ENCODE data around the gene SLITRK4.

Gene SLITRK4, protein sequence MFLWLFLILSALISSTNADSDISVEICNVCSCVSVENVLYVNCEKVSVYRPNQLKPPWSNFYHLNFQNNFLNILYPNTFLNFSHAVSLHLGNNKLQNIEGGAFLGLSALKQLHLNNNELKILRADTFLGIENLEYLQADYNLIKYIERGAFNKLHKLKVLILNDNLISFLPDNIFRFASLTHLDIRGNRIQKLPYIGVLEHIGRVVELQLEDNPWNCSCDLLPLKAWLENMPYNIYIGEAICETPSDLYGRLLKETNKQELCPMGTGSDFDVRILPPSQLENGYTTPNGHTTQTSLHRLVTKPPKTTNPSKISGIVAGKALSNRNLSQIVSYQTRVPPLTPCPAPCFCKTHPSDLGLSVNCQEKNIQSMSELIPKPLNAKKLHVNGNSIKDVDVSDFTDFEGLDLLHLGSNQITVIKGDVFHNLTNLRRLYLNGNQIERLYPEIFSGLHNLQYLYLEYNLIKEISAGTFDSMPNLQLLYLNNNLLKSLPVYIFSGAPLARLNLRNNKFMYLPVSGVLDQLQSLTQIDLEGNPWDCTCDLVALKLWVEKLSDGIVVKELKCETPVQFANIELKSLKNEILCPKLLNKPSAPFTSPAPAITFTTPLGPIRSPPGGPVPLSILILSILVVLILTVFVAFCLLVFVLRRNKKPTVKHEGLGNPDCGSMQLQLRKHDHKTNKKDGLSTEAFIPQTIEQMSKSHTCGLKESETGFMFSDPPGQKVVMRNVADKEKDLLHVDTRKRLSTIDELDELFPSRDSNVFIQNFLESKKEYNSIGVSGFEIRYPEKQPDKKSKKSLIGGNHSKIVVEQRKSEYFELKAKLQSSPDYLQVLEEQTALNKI

DNA sequence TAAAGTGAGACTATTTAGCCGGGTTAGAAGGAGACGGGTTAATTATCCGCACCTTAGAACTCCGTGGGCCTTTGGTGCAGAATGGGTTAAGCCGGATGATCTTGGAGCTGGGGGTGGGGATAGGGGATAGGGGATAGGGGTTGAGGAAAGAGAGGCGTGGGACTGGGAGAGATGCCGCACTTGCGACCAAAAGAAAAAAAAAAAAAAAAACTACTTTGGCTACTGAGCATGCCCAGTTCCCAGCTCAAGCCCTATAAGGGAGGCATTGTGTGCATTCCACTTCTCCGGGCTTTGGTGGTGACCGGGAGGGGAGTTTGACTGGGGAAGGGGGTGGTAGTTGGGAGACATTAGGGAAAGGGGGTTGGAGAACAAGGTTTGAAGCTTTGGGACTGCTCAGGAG lies at the start of gene SLITRK4:
Gene SLITRK4 (minus strand): TSS at position 187 of the 400 bp plus-strand sequence. CDS start 4,993 bp downstream, outside the sequence.
- no peak for DNase-seq (ENCODE audit: low read depth)

DNA sequence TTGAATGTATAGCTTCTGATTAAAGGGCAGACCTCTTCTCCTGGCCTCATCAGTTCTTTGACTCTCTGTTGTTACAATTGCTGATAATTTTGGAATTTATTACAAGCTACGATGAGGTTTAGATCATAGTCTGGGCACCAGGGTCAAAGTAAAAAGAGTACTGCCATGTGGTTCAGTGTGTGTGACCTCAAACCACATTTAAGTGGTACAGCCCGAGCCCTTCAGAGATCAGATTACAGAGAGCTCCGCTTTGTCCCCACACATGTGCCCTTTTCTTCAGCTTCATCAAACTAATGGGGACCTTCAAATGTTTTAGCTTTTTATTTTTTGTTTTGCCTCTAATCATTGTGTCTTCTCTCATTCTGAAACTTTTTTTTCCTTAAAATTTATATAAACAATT lies 47.6 kb upstream of the SLITRK4 start:
- no peak for DNase-seq (ENCODE audit: low read depth)

DNA sequence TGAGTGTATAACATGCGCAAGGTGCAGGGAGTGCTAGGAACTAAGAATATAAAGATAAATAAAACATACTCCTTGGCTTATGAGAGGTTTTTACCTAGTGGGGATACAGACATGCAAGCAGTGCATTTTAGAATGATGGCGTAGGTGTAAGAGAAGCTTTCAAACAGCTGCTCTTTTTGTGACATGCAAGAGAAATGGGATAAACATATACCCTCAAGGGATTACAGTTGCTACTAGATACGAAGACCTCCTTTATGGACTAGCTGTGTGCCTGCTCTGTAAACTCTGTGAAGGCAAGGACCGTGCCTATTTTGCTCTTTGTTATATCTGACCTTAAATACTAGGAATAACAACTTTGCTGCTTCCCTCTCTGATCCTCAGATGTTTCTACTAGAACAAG lies 39.0 kb upstream of the SLITRK4 start:
- no peak for DNase-seq (ENCODE audit: low read depth)

DNA sequence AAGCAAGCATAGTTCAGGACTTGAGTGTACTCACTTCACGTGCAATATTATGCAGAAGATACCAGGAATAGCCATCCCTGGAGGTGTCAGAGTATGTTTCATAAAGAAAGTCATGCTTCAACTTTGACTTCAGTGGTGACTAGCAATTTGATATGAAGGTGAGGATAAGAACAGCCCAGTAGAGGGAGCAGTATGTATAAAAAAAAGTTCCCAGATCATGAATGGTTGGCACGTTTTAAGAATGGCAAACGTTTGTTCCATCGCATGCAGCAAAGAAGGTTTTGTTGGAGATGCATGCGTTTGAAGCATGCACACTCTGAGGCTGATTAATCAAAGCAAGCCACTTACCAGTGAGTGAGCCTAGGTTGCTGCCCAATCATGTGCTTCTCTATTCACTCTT lies 33.5 kb upstream of the SLITRK4 start:
- DNase-seq (ENCODE audit: low read depth): no peak

DNA sequence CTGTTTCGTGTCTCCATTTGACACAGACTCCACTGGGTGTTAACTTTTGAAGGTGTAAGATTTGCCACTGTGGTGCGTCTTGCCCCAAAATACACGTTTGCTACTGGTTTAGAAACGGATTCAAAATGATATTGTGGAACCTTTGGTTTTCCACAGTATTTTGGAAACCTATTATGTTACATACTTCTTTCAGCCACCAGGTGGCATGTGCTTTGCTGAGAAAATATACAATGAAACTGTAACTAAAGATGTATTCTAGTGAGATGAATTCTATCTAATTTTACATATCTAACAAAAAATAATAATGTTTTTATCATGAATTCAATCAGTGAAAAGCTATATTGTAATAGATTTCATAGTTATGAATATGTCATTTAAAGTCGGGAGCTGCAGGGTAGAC lies 28.4 kb upstream of the SLITRK4 start:
- DNase-seq (ENCODE audit: low read depth): peak; percentile 0

DNA sequence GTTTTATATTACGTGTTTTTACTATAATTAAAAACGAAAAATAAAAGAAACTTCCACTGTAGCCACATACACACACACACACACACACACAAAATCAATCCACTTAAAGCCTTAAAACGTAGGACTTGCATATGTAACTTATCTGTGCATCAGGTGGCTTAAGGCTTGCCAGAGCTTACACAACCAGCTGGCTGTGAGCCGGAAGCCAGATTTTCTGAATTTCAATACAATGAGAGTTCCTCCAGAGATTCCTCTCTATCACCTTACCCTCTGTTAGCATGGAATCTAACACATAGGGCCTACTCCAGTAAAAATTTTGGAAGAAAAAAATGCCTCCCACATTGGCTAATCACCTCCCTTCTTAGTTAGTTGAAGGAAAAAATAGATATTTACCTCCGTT lies 27.9 kb upstream of the SLITRK4 start:
- no peak for DNase-seq (ENCODE audit: low read depth)

DNA sequence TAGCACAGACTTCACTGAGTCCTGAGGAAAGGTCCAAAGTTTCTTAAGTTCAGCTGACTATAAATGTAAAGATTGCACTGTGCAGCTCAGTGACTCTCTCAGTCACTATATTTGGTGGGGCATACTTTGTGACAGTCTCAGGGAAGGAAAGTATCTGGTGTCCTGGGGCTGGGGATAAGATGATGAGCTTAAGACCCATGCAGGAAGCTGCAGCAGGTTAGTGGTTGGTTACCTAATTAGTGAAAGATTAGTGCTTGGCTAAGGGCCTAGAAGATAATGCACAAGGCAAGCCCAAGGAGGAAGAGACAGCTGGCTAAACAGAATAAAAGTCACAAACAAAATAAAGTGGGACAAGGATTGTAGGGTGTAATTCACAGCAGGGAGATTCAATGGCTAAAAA lies 25.4 kb upstream of the SLITRK4 start:
- DNase-seq (ENCODE audit: low read depth): no peak

DNA sequence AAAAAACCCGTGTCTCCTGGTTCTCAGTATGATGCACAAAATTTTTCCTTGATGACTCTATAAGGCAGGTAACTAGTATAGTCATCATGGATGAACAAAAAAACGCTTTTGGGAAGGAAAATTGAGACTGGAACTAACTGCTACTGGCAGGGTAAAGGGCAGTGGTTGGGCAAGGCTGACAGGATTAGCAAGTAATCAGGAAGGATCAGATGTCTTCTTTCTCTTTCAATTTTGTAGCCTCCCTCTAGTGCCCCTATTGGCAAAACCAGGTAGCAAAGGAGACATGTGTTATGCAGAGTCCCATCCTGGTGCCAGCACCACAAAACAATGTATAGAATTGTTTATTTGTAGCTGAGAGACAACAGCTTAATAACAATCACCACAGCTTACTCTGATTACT lies 12.8 kb upstream of the SLITRK4 start:
- no peak for DNase-seq (ENCODE audit: low read depth)

DNA sequence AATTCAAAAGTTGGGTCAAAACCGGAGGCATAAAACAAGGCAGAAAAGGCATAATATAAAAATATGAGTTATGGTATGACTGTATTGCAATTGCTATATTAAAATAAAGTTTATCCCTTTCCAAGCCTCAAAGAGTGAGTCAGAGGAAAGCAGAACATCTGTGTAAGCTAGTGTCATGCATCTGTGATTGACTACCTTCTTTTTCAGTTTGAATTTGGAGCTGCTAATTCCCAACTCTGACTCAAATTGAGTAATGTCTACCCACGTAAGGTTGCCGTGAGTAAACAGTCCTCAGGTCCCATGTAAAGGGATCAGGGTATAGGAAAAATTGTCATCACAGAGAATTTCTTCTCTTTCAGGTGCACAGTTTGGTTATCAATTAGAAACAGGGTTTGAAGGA lies 6.5 kb upstream of the SLITRK4 start:
- no peak for DNase-seq (ENCODE audit: low read depth)

DNA sequence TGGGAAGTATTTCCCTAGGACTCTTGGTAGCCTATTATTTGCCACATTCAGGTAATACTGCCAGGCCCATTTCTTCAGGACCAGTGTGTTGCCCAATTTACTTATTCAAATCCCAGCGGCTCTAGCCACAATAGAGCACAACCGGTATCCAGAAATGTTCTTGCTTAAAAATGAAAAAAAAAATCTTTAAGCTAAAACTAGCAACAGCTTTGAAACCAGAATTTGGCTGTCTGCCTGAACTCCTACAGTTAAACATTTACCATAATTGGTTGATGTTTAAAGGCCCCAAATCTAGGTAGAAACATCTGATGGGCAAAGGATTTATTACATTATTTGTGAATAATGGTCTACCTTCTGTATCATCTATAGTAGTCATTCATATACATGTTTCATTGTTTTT lies 930 bp upstream of the SLITRK4 start:
- no peak for DNase-seq (ENCODE audit: low read depth)

DNA sequence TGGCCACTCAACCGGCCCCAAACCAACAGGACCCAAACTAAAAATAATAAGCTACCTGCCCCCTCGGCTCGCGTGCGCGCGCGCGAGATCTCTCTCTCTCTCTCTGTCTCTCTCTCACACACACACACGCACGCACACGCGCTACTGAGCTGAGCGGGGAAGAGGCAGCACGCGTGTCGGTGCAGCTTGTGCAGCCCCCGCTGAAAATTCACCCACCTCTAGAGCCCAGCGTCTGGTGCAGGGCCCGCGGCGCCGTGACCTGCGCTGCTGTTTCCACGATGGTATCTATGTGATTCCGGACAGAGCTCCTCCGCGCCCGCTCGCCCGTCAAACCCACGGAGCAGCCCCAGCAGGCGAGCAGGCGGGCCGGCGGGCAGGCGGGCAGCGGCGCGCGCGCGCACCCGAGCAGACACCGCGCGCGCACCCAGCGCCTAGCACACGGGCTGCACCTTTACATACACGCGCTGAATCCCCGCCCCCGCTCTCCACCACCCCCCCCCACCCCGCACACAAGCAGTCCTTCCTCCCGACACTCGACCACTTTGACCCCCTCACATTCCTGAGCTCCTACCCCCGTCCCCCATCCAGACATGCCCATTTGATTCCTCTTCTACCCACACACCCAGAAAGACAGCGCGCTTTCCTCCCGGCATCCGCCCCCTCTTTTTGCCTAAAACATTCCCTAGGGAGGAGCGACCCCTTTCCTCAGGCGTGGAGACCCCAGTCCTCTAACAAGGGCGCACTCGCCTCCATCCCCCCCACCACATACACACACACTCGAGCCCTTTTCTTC lies 1.0 kb downstream of the SLITRK4 start:
- no peak for DNase-seq (ENCODE audit: low read depth)

DNA sequence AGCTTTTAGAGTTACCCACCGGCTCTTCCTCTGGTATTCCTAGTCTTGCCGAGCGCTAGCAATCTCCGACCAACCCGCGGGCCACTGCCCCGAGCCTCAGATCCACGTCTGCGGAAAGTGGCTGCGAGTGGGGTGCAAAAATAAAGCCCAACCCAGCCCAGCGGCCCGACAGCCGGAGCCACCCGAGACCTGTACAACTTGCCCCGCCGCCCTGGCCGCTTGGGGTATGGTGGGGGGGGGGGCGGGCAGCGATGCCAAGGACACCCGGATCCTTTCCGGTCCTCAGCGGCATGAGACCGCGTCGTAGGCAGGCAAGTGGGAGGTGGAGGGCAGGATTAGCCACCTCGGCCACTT lies 1.6 kb downstream of the SLITRK4 start:
- DNase-seq (ENCODE audit: low read depth): no peak

DNA sequence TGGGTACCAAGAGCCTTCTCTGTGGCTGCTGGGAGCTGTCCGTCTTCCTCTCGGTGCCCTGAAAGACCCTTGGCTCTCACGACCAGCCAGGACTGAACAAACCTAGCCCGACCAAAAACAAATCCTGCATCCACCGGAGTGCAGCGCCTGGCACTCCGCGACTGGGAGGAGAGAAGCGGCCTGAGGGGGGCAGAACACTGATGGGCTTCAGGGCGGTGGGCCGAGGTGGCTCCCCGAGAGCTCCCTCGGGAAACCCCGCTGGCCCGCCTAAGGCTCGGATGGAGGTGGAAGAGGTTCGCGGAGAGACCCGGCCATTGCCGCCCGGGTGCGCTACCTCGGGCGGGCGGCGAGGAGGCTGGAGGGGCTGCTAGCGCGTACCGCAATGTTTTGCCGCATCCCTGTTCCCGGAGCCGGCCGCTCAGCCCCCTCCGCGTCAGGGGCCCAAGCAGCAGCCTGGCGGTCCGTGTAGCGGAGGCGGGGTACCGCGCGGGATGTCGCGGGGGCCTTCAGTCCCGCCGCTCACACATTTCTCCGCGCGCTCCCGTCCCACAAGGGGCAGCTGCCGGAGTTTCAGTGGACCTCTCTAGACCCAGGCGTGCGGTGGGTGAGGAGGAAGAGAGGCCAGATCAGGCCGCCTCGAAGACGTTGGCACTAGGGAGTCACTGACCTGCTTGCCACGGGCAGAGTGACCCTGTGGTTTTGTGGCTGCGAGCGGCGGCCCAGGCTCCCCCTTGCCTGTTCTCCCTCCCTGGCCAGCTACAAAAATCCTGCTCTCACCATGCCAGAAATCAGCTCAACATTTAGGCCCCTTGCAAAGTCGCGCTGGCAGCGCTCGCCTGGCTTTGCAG lies 2.2 kb downstream of the SLITRK4 start:
- DNase-seq (ENCODE audit: low read depth): no peak

DNA sequence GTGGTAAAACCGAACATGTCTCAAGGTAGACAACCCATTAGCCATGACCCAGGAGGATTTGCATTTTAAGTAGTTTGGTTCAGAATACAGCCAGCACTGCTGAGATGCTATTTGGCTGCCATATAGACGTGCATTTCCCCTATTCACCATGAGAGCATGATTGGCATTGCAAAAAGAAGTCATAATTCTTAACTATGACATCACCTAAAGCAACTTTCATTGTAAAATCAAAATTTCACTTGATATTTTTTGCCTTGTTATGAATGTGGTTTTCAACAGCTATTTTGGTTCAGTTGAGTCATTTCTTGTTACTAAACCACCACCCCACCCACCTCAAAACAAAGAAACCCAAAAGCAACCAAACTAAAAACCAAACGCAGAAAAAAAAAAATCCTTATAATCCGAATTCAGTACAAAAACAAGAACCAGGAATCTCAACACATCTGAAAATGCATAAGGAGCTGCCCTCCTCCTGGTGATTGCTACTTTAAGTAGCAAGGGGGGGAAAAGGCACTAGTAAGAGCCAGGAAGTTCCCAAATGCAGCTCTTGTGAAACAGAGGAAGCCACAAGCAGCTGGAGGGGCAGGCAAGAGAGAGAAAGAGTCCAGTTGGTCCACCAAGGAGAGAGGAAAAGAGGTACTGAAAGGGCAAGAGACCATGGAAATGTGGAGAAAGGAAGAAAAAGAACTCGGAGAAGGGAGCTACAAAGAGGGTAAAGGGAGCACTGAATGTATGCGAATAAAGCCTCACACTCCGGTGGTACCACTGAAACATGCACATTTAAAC lies 3.1 kb downstream of the SLITRK4 start:
- DNase-seq (ENCODE audit: low read depth): no peak

DNA sequence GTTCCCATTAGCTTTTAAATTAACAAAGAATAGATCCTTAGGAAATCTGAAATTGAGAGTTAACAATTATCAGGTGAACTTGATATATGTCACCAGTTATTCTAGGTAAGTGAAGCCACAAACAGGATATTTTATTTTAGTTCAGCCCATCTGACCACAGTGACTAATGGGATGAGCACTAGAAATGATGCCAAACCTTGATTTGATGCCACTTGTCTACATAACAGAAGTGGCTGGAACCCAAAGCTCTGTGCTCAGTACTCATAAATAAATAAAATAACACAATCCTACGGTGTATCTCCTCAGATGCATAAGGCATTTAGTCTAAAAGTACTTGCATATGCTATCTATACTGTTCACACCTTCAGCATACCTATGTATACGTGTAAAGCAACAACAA lies 12.2 kb downstream of the SLITRK4 start:
- no peak for DNase-seq (ENCODE audit: low read depth)

DNA sequence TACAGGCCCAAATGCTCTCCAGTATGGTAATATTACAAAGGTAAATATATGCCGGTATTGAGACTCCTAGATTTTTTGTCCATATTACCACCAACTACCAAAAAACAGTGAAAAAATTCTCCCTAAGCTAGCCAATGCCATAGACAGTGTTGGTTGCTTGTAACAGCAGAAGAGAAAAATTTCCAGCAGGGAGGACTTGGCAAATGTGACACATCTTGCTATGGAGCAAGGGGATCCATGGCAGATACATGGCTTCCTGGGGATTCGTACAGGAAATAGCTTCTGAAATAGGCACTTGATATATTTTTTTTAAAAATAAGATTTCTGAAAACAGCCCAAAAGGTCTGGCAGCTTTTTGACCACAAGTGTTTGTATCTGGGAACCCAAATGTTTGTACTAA lies 14.6 kb downstream of the SLITRK4 start:
- DNase-seq (ENCODE audit: low read depth): no peak

DNA sequence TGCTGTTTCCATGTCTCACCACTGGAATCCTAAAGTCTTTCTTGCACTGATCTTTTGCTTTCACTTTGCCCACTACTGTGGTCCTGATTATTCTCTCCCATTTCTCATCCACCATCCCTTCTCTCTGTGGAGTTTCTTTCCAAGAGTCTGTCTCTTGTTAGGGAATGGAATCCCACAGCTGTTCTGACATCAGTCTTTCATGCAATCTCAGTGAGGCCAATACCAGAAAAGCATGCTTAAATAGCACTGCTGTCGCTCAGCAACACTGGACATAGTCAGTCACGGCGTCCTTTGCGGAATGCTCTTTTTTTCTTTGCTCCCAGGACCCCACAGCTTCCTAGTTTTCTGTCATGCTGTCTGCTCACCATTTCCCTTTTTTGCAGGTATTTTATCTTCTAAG lies 20.1 kb downstream of the SLITRK4 start:
- DNase-seq (ENCODE audit: low read depth): no peak

DNA sequence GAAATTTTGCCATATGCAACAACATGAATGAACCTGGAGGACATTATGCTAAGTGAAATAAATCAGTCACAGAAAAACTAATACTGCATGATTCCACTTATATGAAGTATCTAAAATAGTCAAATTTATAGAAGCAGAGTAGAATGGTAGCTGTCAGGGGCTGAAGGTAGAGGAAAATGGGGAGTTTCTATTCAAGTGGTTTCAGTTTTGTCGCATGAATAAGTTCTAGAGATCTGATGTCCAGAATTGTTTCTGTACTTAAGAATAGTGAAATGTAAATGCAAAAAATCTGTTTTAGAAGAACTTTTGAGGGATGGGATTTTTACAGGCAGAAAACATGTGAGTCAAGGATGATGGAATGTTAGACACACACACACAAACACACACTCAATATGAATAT lies 34.1 kb downstream of the SLITRK4 start:
- DNase-seq (ENCODE audit: low read depth): no peak

DNA sequence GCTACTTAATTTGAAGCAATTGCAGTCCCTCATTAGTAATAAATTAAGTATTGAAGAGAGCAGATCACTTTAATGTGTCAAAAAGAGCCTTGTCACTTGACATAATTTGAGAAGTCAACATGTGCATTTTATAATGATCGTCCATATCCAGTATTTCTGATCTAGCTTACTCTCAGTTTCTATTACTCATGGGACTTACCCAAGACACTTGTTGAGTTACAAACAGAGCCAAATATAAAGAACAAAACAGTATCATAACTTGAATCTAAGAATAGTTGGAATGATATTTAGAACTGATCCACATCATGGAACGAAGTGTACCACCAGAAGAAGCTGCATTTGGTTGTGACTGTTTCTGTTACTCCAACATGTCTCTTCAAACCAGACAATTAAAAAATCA lies 54.7 kb downstream of the SLITRK4 start:
- DNase-seq (ENCODE audit: low read depth): no peak

DNA sequence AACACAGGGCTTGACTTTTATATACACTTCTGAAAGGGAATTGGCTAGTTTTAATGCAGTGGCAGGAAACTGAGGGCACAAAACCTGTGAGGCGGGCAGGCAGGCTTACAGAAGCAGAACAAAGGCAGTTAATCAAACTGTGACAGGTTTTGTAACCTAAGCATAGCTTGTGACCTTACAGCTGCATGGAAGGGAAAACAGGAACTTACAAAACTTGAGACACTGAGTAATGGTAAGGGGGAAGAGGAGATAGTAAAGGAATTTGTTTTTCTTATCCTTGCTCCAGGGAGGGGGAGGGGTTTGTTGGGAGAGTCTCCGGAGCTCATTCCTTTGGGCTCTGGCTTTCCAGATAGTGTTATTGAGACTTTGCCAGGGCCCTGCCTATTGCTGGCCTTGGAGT lies 55.6 kb downstream of the SLITRK4 start:
- DNase-seq (ENCODE audit: low read depth): no peak

Data from GM04504 (cell line).